T-helper 9 cell (primary cell): ENCODE data around the gene KRTAP10-1.

Experiments used
- DNase-seq: peaks from one replicate; pipeline ENCODE4 v3.0.0-alpha.2; 2020

Gene KRTAP10-1

GRCh38 chr21:44547656-44548331 is 7.8 kb upstream of the KRTAP10-1 start:
- DNase-seq = no peak

GRCh38 chr21:44544566-44544965 is 4.6 kb upstream of the KRTAP10-1 start:
- no peak for DNase-seq

GRCh38 chr21:44542716-44543115 is 2.7 kb upstream of the KRTAP10-1 start:
- no peak for DNase-seq

GRCh38 chr21:44540741-44541288 is 820 bp upstream of the KRTAP10-1 start:
- DNase-seq = no peak

- no peak for DNase-seq
Observed at GRCh38 chr21:44539046-44539445, 949 bp downstream of the KRTAP10-1 start.

- DNase-seq = no peak
Observed at GRCh38 chr21:44537930-44538911, 1.8 kb downstream of the KRTAP10-1 start.

- DNase-seq = no peak
Observed at GRCh38 chr21:44535963-44536362, 4.0 kb downstream of the KRTAP10-1 start.

GRCh38 chr21:44534688-44535087 is 5.3 kb downstream of the KRTAP10-1 start:
- no peak for DNase-seq

GRCh38 chr21:44533891-44534627 is 5.9 kb downstream of the KRTAP10-1 start:
- DNase-seq = no peak

GRCh38 chr21:44533121-44533890 is 6.7 kb downstream of the KRTAP10-1 start:
- no peak for DNase-seq

- DNase-seq = no peak
Observed at GRCh38 chr21:44532712-44533111, 7.3 kb downstream of the KRTAP10-1 start.

- no peak for DNase-seq
Observed at GRCh38 chr21:44531606-44532564, 8.1 kb downstream of the KRTAP10-1 start.

GRCh38 chr21:44530903-44531605 is 8.9 kb downstream of the KRTAP10-1 start:
- DNase-seq = no peak

- DNase-seq = no peak
Observed at GRCh38 chr21:44530221-44530902, 9.6 kb downstream of the KRTAP10-1 start.

- no peak for DNase-seq
Observed at GRCh38 chr21:44529503-44530125, 10.4 kb downstream of the KRTAP10-1 start.

GRCh38 chr21:44529011-44529421 is 11.0 kb downstream of the KRTAP10-1 start:
- no peak for DNase-seq

GRCh38 chr21:44528634-44528995 is 11.4 kb downstream of the KRTAP10-1 start:
- DNase-seq = no peak

- DNase-seq = no peak
Observed at GRCh38 chr21:44527983-44528633, 11.9 kb downstream of the KRTAP10-1 start.
